Measurements from ENCODE around the gene GPR39.

Gene GPR39

GRCh38 chr2:132681766-132682165 lies 265.2 kb downstream of the GPR39 start:
- DNase-seq: no peak

GRCh38 chr2:132690664-132691303 lies 274.2 kb downstream of the GPR39 start:
- DNase-seq: no peak

- DNase-seq: no peak
Measured at GRCh38 chr2:132691556-132691955, 275.0 kb downstream of the GPR39 start.

- DNase-seq: no peak
Measured at GRCh38 chr2:132692816-132693215, 276.2 kb downstream of the GPR39 start.
